ENCODE results near the gene POU6F2.

POU6F2 gene

GRCh38 chr7:39095875-39096619, 118.3 kb downstream of the POU6F2 start:
- no peak overlapping the region for H3K4me3 ChIP-seq (ENCODE audit: low read length)
- no peak for TF ChIP-seq ZNF274 (IDR thresholded peaks at IDR 0.05; ENCODE audit: low read depth, low read length)

GRCh38 chr7:39098506-39098905, 120.8 kb downstream of the POU6F2 start:
- H3K4me3 ChIP-seq (ENCODE audit: low read length) = no peak overlapping the region
- no peak for TF ChIP-seq ZNF274 (IDR thresholded peaks at IDR 0.05; ENCODE audit: low read depth, low read length)

- TF ChIP-seq ZNF274 (IDR thresholded peaks at IDR 0.05; ENCODE audit: low read depth, low read length) = no peak
- H3K4me3 ChIP-seq (ENCODE audit: low read length) = no peak overlapping the region
These were observed 121.4 kb downstream of the POU6F2 start for GRCh38 chr7:39099146-39099545.

GRCh38 chr7:39100270-39100669, 122.6 kb downstream of the POU6F2 start:
- no peak for TF ChIP-seq ZNF274 (IDR thresholded peaks at IDR 0.05; ENCODE audit: low read depth, low read length)
- H3K4me3 ChIP-seq (ENCODE audit: low read length) = no peak overlapping the region

GRCh38 chr7:39102234-39102633, 124.5 kb downstream of the POU6F2 start:
- no peak for TF ChIP-seq ZNF274 (IDR thresholded peaks at IDR 0.05; ENCODE audit: low read depth, low read length)
- no peak overlapping the region for H3K4me3 ChIP-seq (ENCODE audit: low read length)

GRCh38 chr7:39105720-39106119, 128.0 kb downstream of the POU6F2 start:
- no peak for TF ChIP-seq ZNF274 (IDR thresholded peaks at IDR 0.05; ENCODE audit: low read depth, low read length)
- no peak overlapping the region for H3K4me3 ChIP-seq (ENCODE audit: low read length)

- H3K4me3 ChIP-seq (ENCODE audit: low read length) = no peak overlapping the region
These were observed 148.1 kb downstream of the POU6F2 start for GRCh38 chr7:39125846-39126245.

GRCh38 chr7:39127058-39127457, 149.3 kb downstream of the POU6F2 start:
- H3K4me3 ChIP-seq (ENCODE audit: low read length) = no peak overlapping the region
- TF ChIP-seq ZNF274 (IDR thresholded peaks at IDR 0.05; ENCODE audit: low read depth, low read length) = no peak

More at GRCh38 chr7:39125846-39126245, 148.1 kb downstream of the POU6F2 start:
- TF ChIP-seq ZNF274 (IDR thresholded peaks at IDR 0.05; ENCODE audit: low read depth, low read length) = no peak

GRCh38 chr7:39128287-39128843, 150.7 kb downstream of the POU6F2 start:
- TF ChIP-seq ZNF274 (IDR thresholded peaks at IDR 0.05; ENCODE audit: low read depth, low read length) = no peak

GRCh38 chr7:39130274-39130673, 152.6 kb downstream of the POU6F2 start:
- H3K4me3 ChIP-seq (ENCODE audit: low read length) = no peak overlapping the region

More at GRCh38 chr7:39128287-39128843, 150.7 kb downstream of the POU6F2 start:
- no peak overlapping the region for H3K4me3 ChIP-seq (ENCODE audit: low read length)

GRCh38 chr7:39130857-39131526, 153.3 kb downstream of the POU6F2 start:
- peak overlapping the region; percentile 45; the same call in 1 of the 2 replicates for H3K4me3 ChIP-seq (ENCODE audit: low read length)
- no peak for TF ChIP-seq ZNF274 (IDR thresholded peaks at IDR 0.05; ENCODE audit: low read depth, low read length)

More at GRCh38 chr7:39130274-39130673, 152.6 kb downstream of the POU6F2 start:
- no peak for TF ChIP-seq ZNF274 (IDR thresholded peaks at IDR 0.05; ENCODE audit: low read depth, low read length)

- no peak for TF ChIP-seq ZNF274 (IDR thresholded peaks at IDR 0.05; ENCODE audit: low read depth, low read length)
- H3K4me3 ChIP-seq (ENCODE audit: low read length) = no peak overlapping the region
These were observed 154.6 kb downstream of the POU6F2 start for GRCh38 chr7:39132306-39132705.

GRCh38 chr7:39133088-39133487, 155.4 kb downstream of the POU6F2 start:
- no peak for TF ChIP-seq ZNF274 (IDR thresholded peaks at IDR 0.05; ENCODE audit: low read depth, low read length)
- H3K4me3 ChIP-seq (ENCODE audit: low read length) = no peak overlapping the region

GRCh38 chr7:39137480-39137879, 159.8 kb downstream of the POU6F2 start:
- no peak for TF ChIP-seq ZNF274 (IDR thresholded peaks at IDR 0.05; ENCODE audit: low read depth, low read length)
- H3K4me3 ChIP-seq (ENCODE audit: low read length) = no peak overlapping the region

GRCh38 chr7:39142750-39143149, 165.0 kb downstream of the POU6F2 start:
- no peak for TF ChIP-seq ZNF274 (IDR thresholded peaks at IDR 0.05; ENCODE audit: low read depth, low read length)
- no peak overlapping the region for H3K4me3 ChIP-seq (ENCODE audit: low read length)

Data from GM08714 (cell line).